Measurements from ENCODE around the gene ZNF474. TPM values are rescaled to one million over a fixed set of nuclear protein-coding genes. Genes with fewer than 3 reads are reported as not detected.

The ZNF474 gene
- total RNA-seq, 1 donor from 2014 or later: 0.26 TPM

GRCh38 chr5:122173474-122174415 is 44.4 kb downstream of the ZNF474 start:
- no peak for DNase-seq (ENCODE audit: low read depth)
- H3K27me3 ChIP-seq (ENCODE audit: control insufficient read depth, insufficient read depth, low read length): no peaks in the 10 kb centered on the region
- H3K36me3 ChIP-seq (ENCODE audit: control insufficient read depth, insufficient read depth, low read length): no peaks in the 10 kb centered on the region
- TF ChIP-seq CTCF (IDR thresholded peaks at IDR 0.05; ENCODE audit: insufficient read depth, low read length, severe bottlenecking): no peak
- FAIRE-seq: no peak
- H3K4me3 ChIP-seq (ENCODE audit: low read depth, low read length): no peak overlapping the region

- no peak overlapping the region for H3K4me3 ChIP-seq (ENCODE audit: low read depth, low read length)
- no peak for DNase-seq (ENCODE audit: low read depth)
- H3K36me3 ChIP-seq (ENCODE audit: control insufficient read depth, insufficient read depth, low read length): no peaks in the 10 kb centered on the region
- FAIRE-seq: no peak
- no peak for TF ChIP-seq CTCF (IDR thresholded peaks at IDR 0.05; ENCODE audit: insufficient read depth, low read length, severe bottlenecking)
- H3K27me3 ChIP-seq (ENCODE audit: control insufficient read depth, insufficient read depth, low read length): no peaks in the 10 kb centered on the region
Measured at GRCh38 chr5:122175091-122175490, 45.7 kb downstream of the ZNF474 start.

- DNase-seq (ENCODE audit: low read depth): no peak
- Histone ChIP-seq H3K4me3 (ENCODE audit: low read depth, low read length) (no peak overlapping the region), H3K36me3 (ENCODE audit: control insufficient read depth, insufficient read depth, low read length) (no peaks in the 10 kb centered on the region), H3K27me3 (ENCODE audit: control insufficient read depth, insufficient read depth, low read length) (no peaks in the 10 kb centered on the region)
- TF ChIP-seq CTCF (IDR thresholded peaks at IDR 0.05; ENCODE audit: insufficient read depth, low read length, severe bottlenecking): no peak
- FAIRE-seq: no peak
Measured at GRCh38 chr5:122175852-122176251, 46.5 kb downstream of the ZNF474 start.

- no peak for TF ChIP-seq CTCF (IDR thresholded peaks at IDR 0.05; ENCODE audit: insufficient read depth, low read length, severe bottlenecking)
- no peak for FAIRE-seq
Measured at GRCh38 chr5:122177161-122177560, 47.8 kb downstream of the ZNF474 start.

GRCh38 chr5:122179701-122180100 is 50.4 kb downstream of the ZNF474 start:
- no peak for DNase-seq (ENCODE audit: low read depth)
- H3K4me3 ChIP-seq (ENCODE audit: low read depth, low read length): no peak overlapping the region
- H3K36me3 ChIP-seq (ENCODE audit: control insufficient read depth, insufficient read depth, low read length): no peaks in the 10 kb centered on the region
- TF ChIP-seq CTCF (IDR thresholded peaks at IDR 0.05; ENCODE audit: insufficient read depth, low read length, severe bottlenecking): no peak
- H3K27me3 ChIP-seq (ENCODE audit: control insufficient read depth, insufficient read depth, low read length): no peaks in the 10 kb centered on the region
- FAIRE-seq: no peak

More at GRCh38 chr5:122177161-122177560, 47.8 kb downstream of the ZNF474 start:
- no peak for DNase-seq (ENCODE audit: low read depth)
- H3K4me3 ChIP-seq (ENCODE audit: low read depth, low read length): no peak overlapping the region
- no peaks in the 10 kb centered on the region for H3K27me3 ChIP-seq (ENCODE audit: control insufficient read depth, insufficient read depth, low read length)
- H3K36me3 ChIP-seq (ENCODE audit: control insufficient read depth, insufficient read depth, low read length): no peaks in the 10 kb centered on the region

All from bronchial epithelial cell (primary cell).